Neural cell (in vitro differentiated cells): ENCODE data around the gene A4GALT. TPM values are rescaled to one million over a fixed set of nuclear protein-coding genes. Genes with fewer than 3 reads are reported as not detected.

Experiments used
- H2AFZ ChIP-seq: fragments of 200-600, 300-800 bp; sonication (generic), shearing (Covaris generic); 2 replicates; pipeline ENCODE4 v1.6.0; 2014; ENCODE audit warnings: low read depth, mild to moderate bottlenecking, antibody characterized with exemption, low read length, moderate library complexity
- H3F3A ChIP-seq: fragments of 200-600 bp; shearing (Covaris generic); 2 replicates; pipeline ENCODE4 v1.6.1; 2016; ENCODE audit warnings: mild to moderate bottlenecking, moderate library complexity, mixed read lengths, antibody characterized with exemption, low read length; ENCODE audit not compliant: insufficient read depth, poor library complexity, severe bottlenecking
- H3K27ac ChIP-seq: fragments of 200-600, 300-800 bp; sonication (generic), shearing (Covaris generic); 2 replicates; pipeline ENCODE4 v1.5.1; 2014; ENCODE audit warnings: mild to moderate bottlenecking, low read length, moderate library complexity
- H3K27me3 ChIP-seq: fragments of 300-800, 200-600 bp; sonication (generic), shearing (Covaris generic); 2 replicates; pipeline ENCODE4 v1.6.0; 2014; ENCODE audit warnings: mild to moderate bottlenecking, low read depth, low read length, moderate library complexity; ENCODE audit not compliant: insufficient read depth
- H3K36me3 ChIP-seq: fragments of 300-800, 200-600 bp; sonication (generic), shearing (Covaris generic); 2 replicates; pipeline ENCODE4 v1.5.1; 2014; ENCODE audit warnings: mild to moderate bottlenecking, antibody characterized with exemption, low read length, moderate library complexity; ENCODE audit not compliant: insufficient read depth
- H3K4me2 ChIP-seq: fragments of 300-800, 200-600 bp; sonication (generic), shearing (Covaris generic); 2 replicates; pipeline ENCODE4 v1.6.0; 2014; ENCODE audit warnings: mild to moderate bottlenecking, low read length
- H3K4me3 ChIP-seq: fragments of 300-800, 200-600 bp; sonication (generic), shearing (Covaris generic); 2 replicates; pipeline ENCODE4 v1.5.1; 2014; ENCODE audit warnings: mild to moderate bottlenecking, low read length, moderate library complexity
- H3K79me2 ChIP-seq: fragments of 200-600 bp; shearing (Covaris generic); replicated peaks from 2 replicates; pipeline ENCODE4 v1.6.0; 2014; ENCODE audit warnings: mild to moderate bottlenecking, low read length, moderate library complexity; ENCODE audit not compliant: insufficient read depth
- H3K9ac ChIP-seq: fragments of 300-800, 200-600 bp; sonication (generic), shearing (Covaris generic); 2 replicates; pipeline ENCODE4 v1.6.1; 2016; ENCODE audit warnings: mild to moderate bottlenecking, low read length, mixed read lengths
- H3K9me2 ChIP-seq: fragments of 200-600 bp; shearing (Covaris generic); 2 replicates; pipeline ENCODE4 v1.6.1; 2016; ENCODE audit warnings: mild to moderate bottlenecking, low read length, mixed read lengths; ENCODE audit not compliant: insufficient read depth
- H3K9me3 ChIP-seq: fragments of 200-600, 300-800 bp; sonication (generic), shearing (Covaris generic); 2 replicates; pipeline ENCODE4 v1.6.1; 2016; ENCODE audit warnings: mild to moderate bottlenecking, mixed run types, low read length, moderate library complexity, mixed read lengths
- H4K20me1 ChIP-seq: fragments of 200-600 bp; shearing (Covaris generic); 2 replicates; pipeline ENCODE4 v1.6.1; 2016; ENCODE audit warnings: mild to moderate bottlenecking, mixed run types; ENCODE audit not compliant: insufficient read depth
- EP300 ChIP-seq: fragments of 450-650 bp; conservative IDR thresholded peaks from 2 replicates; pipeline ENCODE4 v1.6.1; 2014; ENCODE audit warnings: antibody characterized with exemption, mild to moderate bottlenecking, moderate library complexity; ENCODE audit not compliant: poor library complexity, severe bottlenecking
- EZH2 ChIP-seq: fragments of 200-600, 300-800 bp; shearing (Covaris generic), sonication (generic); IDR thresholded peaks from 2 replicates; pipeline ENCODE4 v1.6.1; 2014; ENCODE audit warnings: antibody characterized with exemption, low read length, borderline replicate concordance, mild to moderate bottlenecking; ENCODE audit not compliant: insufficient read depth, poor library complexity, severe bottlenecking
- MXI1 ChIP-seq: fragments of 450-650 bp; conservative IDR thresholded peaks from 2 replicates; pipeline ENCODE4 v1.6.1; 2014; ENCODE audit warnings: antibody characterized with exemption, mild to moderate bottlenecking; ENCODE audit not compliant: poor library complexity, severe bottlenecking
- POLR2AphosphoS5 ChIP-seq: IDR thresholded peaks from 2 replicates; pipeline ENCODE4 v1.6.1; 2012
- RAD21 ChIP-seq: fragments of 450-650 bp; conservative IDR thresholded peaks from 2 replicates; pipeline ENCODE4 v1.6.1; 2014; ENCODE audit warnings: antibody characterized with exemption, mild to moderate bottlenecking, moderate library complexity
- SMC3 ChIP-seq: fragments of 450-650 bp; conservative IDR thresholded peaks from 2 replicates; pipeline ENCODE4 v1.6.1; 2014; ENCODE audit warnings: antibody characterized with exemption, mild to moderate bottlenecking, moderate library complexity; ENCODE audit not compliant: poor library complexity
- TAF1 ChIP-seq: IDR thresholded peaks from 2 replicates; pipeline ENCODE4 v1.6.1; 2012; ENCODE audit warnings: low read depth
- polyA plus RNA-seq: library from polyadenylated mRNA; depleted of rRNA; stranded (reverse); fragments of >200 nt; gene quantifications from 2 replicates; pipeline ENCODE4 v1.2.3, GENCODE V29; 2014
- TF ChIP-seq, protein P1 (sequence below): IDR thresholded peaks from 2 replicates; pipeline ENCODE4 v1.6.1; 2012; ENCODE audit warnings: borderline replicate concordance
- TF ChIP-seq, protein P2 (sequence below): fragments of 450-650 bp; IDR thresholded peaks from 2 replicates; pipeline ENCODE4 v1.5.1; 2014; ENCODE audit warnings: antibody characterized with exemption, mild to moderate bottlenecking, moderate library complexity; ENCODE audit not compliant: poor library complexity, severe bottlenecking

The A4GALT gene
- polyA plus RNA-seq, 1 donor from 2014 or later: not detected

DNA sequence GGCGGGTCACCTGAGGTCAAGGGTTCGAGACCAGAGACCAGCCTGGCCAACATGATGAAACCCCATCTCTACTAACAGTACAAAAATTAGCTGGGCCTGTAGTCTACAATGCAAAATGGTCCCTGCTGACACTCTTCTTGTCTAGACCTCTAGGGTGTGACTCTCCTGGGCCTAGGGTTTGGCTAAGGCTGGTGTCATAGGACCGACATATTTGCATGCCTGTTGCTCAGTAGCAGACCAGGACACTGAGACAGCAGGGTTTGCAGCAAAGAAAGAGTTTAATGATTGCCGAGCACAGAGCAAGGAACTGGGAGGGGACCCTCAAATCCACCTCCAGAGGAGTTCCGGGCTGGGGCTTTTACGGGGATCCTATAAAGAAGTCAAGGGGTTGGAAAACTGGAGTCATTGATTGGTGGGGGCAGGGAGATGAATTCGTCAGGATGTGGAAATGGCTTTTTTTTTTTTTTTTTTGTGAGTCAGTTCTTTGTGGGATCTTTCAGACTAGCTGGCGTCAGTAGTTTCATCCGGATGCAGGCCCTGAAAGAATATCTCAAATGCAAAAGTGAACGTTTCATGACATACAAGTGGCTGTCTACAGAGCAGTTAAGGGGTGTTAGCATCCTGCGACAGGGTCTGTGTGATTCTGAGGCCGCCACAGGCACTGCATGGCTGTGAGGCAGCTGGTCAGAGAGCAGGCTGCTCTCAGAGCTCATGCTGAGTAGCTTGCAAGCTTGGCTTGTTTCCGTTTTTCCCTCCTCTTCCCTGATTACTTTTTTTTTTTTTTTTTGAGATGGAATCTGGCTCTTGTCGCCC lies 27.2 kb upstream of the A4GALT start:
- no peak overlapping the region for H3K4me3 ChIP-seq
- no peaks in the 10 kb centered on the region for H3K36me3 ChIP-seq
- no peaks in the 10 kb centered on the region for H3K27me3 ChIP-seq
- no peak overlapping the region for H3K9ac ChIP-seq
- no peaks in the 10 kb centered on the region for H3K9me3 ChIP-seq
- no peaks in the 10 kb centered on the region for H4K20me1 ChIP-seq
- H3K79me2 ChIP-seq: no peaks in the 10 kb centered on the region
- H3K9me2 ChIP-seq: no peaks in the 10 kb centered on the region
- no peak for TF ChIP-seq SMC3
- no peak for TF ChIP-seq TAF1
- TF ChIP-seq, protein P1, sequence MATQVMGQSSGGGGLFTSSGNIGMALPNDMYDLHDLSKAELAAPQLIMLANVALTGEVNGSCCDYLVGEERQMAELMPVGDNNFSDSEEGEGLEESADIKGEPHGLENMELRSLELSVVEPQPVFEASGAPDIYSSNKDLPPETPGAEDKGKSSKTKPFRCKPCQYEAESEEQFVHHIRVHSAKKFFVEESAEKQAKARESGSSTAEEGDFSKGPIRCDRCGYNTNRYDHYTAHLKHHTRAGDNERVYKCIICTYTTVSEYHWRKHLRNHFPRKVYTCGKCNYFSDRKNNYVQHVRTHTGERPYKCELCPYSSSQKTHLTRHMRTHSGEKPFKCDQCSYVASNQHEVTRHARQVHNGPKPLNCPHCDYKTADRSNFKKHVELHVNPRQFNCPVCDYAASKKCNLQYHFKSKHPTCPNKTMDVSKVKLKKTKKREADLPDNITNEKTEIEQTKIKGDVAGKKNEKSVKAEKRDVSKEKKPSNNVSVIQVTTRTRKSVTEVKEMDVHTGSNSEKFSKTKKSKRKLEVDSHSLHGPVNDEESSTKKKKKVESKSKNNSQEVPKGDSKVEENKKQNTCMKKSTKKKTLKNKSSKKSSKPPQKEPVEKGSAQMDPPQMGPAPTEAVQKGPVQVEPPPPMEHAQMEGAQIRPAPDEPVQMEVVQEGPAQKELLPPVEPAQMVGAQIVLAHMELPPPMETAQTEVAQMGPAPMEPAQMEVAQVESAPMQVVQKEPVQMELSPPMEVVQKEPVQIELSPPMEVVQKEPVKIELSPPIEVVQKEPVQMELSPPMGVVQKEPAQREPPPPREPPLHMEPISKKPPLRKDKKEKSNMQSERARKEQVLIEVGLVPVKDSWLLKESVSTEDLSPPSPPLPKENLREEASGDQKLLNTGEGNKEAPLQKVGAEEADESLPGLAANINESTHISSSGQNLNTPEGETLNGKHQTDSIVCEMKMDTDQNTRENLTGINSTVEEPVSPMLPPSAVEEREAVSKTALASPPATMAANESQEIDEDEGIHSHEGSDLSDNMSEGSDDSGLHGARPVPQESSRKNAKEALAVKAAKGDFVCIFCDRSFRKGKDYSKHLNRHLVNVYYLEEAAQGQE: no peak
- TF ChIP-seq EP300: no peak
- TF ChIP-seq MXI1: no peak
- TF ChIP-seq POLR2AphosphoS5: no peak
- TF ChIP-seq RAD21: no peak
- TF ChIP-seq, protein P2, sequence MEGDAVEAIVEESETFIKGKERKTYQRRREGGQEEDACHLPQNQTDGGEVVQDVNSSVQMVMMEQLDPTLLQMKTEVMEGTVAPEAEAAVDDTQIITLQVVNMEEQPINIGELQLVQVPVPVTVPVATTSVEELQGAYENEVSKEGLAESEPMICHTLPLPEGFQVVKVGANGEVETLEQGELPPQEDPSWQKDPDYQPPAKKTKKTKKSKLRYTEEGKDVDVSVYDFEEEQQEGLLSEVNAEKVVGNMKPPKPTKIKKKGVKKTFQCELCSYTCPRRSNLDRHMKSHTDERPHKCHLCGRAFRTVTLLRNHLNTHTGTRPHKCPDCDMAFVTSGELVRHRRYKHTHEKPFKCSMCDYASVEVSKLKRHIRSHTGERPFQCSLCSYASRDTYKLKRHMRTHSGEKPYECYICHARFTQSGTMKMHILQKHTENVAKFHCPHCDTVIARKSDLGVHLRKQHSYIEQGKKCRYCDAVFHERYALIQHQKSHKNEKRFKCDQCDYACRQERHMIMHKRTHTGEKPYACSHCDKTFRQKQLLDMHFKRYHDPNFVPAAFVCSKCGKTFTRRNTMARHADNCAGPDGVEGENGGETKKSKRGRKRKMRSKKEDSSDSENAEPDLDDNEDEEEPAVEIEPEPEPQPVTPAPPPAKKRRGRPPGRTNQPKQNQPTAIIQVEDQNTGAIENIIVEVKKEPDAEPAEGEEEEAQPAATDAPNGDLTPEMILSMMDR: no peak
- no peak for TF ChIP-seq EZH2
- H3K4me2 ChIP-seq: no peak overlapping the region
- no peaks in the 10 kb centered on the region for H3F3A ChIP-seq
- no peak overlapping the region for H3K27ac ChIP-seq
- no peak overlapping the region for H2AFZ ChIP-seq

DNA sequence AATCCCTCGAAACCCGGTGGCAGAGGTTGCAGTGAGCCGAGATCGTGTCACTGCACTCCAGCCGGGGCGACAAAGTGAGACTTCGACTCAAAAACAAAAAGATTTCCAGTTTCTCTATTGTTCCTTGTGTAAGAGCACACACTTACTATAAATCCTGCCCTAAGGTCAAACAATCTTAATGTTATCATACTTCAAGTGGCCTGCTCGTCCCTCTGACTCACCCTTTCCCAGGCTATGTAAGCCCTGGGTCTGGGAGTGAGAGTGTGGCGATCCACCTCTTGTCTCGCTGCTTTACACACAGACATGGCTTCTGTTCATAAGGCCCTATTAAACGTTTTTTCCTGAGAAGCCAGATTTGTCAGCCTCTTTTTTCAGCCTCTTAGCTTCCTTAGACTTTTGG lies 24.4 kb upstream of the A4GALT start:
- H3K9ac ChIP-seq: no peak overlapping the region
- H4K20me1 ChIP-seq: no peaks in the 10 kb centered on the region
- no peak overlapping the region for H3K4me2 ChIP-seq
- no peaks in the 10 kb centered on the region for H3K79me2 ChIP-seq
- H3K9me3 ChIP-seq: no peaks in the 10 kb centered on the region
- no peaks in the 10 kb centered on the region for H3F3A ChIP-seq
- H3K4me3 ChIP-seq: no peak overlapping the region
- H3K27me3 ChIP-seq: no peaks in the 10 kb centered on the region
- no peaks in the 10 kb centered on the region for H3K9me2 ChIP-seq
- no peak overlapping the region for H3K27ac ChIP-seq
- no peaks in the 10 kb centered on the region for H3K36me3 ChIP-seq
- TF ChIP-seq SMC3 (no peak), MXI1 (no peak), EP300 (no peak), EZH2 (no peak)
- TF ChIP-seq, protein P1: no peak
- H2AFZ ChIP-seq: no peak overlapping the region
